B cell (primary cell): ENCODE data around the gene DCUN1D3. TPM values are rescaled to one million over a fixed set of nuclear protein-coding genes. Genes with fewer than 3 reads are reported as not detected.

Source experiments
- ATAC-seq: fragments of 200-7000 bp; cut with Tn5 transposase; one replicate; pipeline ENCODE4 v1.10.0; 2021; ENCODE audit warnings: low read depth, mild to moderate bottlenecking, moderate number of reproducible peaks, moderate library complexity
- CTCF ChIA-PET: fragments of 350-600 bp; sonication (Branson Sonifier 250); formaldehyde crosslinking; loops from one replicate; lab custom pipeline; 2021; ENCODE audit warnings: antibody characterized with exemption, inconsistent platforms; lab: Charles Lee
- POLR2A ChIA-PET: fragments of 350-600 bp; sonication (Branson Sonifier 250); formaldehyde crosslinking; loops from one replicate; lab custom pipeline; 2021; ENCODE audit warnings: antibody characterized with exemption; lab: Charles Lee
- DNase-seq: peaks from one replicate; pipeline ENCODE4 v3.0.0; 2013
- H2AFZ ChIP-seq: 2 replicates; pipeline ENCODE4 v1.6.1; 2012; ENCODE audit warnings: mild to moderate bottlenecking, low read depth, low read length; ENCODE audit not compliant: insufficient read depth, poor library complexity, severe bottlenecking
- H3K27ac ChIP-seq, 2 donors: 1 replicate in 1 of 2; 2 replicates in 1 of 2; pipeline ENCODE4 v1.5.1; 2012 to 2013; ENCODE audit warnings: low read length in 2 of 2, mild to moderate bottlenecking in 2 of 2, moderate library complexity in 1 of 2
- H3K27me3 ChIP-seq, 4 experiments: fragments of 200-600 bp in 1 of 4; sonication (generic) in 1 of 4; replicated peaks in 1 of 4; 1 replicate in 2 of 4; 2 replicates in 2 of 4; pipeline versions ENCODE4 v1.6.1 to v1.7.0; 2013 to 2016; ENCODE audit warnings: low read length in 3 of 4, mild to moderate bottlenecking in 2 of 4, mixed read lengths in 1 of 4, moderate library complexity in 1 of 4; ENCODE audit not compliant: insufficient read depth in 4 of 4, control insufficient read depth in 3 of 4; ENCODE audit errors: control extremely low read depth in 1 of 4
- H3K36me3 ChIP-seq, 2 experiments: replicated peaks in 1 of 2; 1 replicate in 1 of 2; 2 replicates in 1 of 2; pipeline versions ENCODE4 v1.6.1 to v1.7.1; 2013; ENCODE audit warnings: low read length in 1 of 2; ENCODE audit not compliant: insufficient read depth in 2 of 2, control insufficient read depth in 1 of 2; ENCODE audit errors: control extremely low read depth in 1 of 2, extremely low read depth in 1 of 2
- H3K4me1 ChIP-seq, 2 donors: fragments of 200-600 bp in 1 of 2; sonication (generic) in 1 of 2; 1 replicate in 1 of 2; 2 replicates in 1 of 2; pipeline versions ENCODE4 v1.5.1 to v1.6.1; 2013 to 2017; ENCODE audit warnings: low read length in 2 of 2; ENCODE audit not compliant: control insufficient read depth in 2 of 2, insufficient read depth in 2 of 2
- H3K4me2 ChIP-seq: replicated peaks from 2 replicates; pipeline ENCODE3; 2012; ENCODE audit warnings: mild to moderate bottlenecking, low read depth, low read length; ENCODE audit not compliant: poor library complexity, severe bottlenecking
- H3K4me3 ChIP-seq, 5 experiments: fragments of 200-600 bp in 1 of 5; sonication (generic) in 1 of 5; 1 replicate in 3 of 5; 2 replicates in 2 of 5; pipeline versions ENCODE4 v1.5.1 to v1.7.0; 2011 to 2016; ENCODE audit warnings: low read length in 4 of 5, mild to moderate bottlenecking in 4 of 5, low read depth in 2 of 5, control low read depth in 1 of 5, moderate library complexity in 1 of 5; ENCODE audit not compliant: insufficient read depth in 1 of 5; ENCODE audit errors: control extremely low read depth in 1 of 5, extremely low read depth in 1 of 5
- H3K79me2 ChIP-seq: fragments of 200-600 bp; sonication (generic); one replicate; pipeline ENCODE4 v1.6.0; 2016; ENCODE audit warnings: low read length; ENCODE audit not compliant: control insufficient read depth, insufficient read depth
- H3K9ac ChIP-seq: fragments of 200-600 bp; sonication (generic); 2 replicates; pipeline ENCODE4 v1.6.1; 2017; ENCODE audit warnings: mild to moderate bottlenecking, low read length, moderate library complexity
- H3K9me3 ChIP-seq, 3 donors: one replicate each; pipeline versions ENCODE4 v1.6.1 to v1.7.1; 2013; ENCODE audit warnings: low read length in 2 of 3; ENCODE audit not compliant: control insufficient read depth in 2 of 3, insufficient read depth in 1 of 3; ENCODE audit errors: control extremely low read depth in 1 of 3
- H4K20me1 ChIP-seq: 2 replicates; pipeline ENCODE4 v1.6.0; 2012; ENCODE audit warnings: mild to moderate bottlenecking, low read length; ENCODE audit not compliant: insufficient read depth, control insufficient read depth, poor library complexity, severe bottlenecking
- H3K27ac Mint-ChIP-seq: one replicate; pipeline ENCODE4 v1.8.0; 2021; ENCODE audit warnings: mixed read lengths
- H3K27me3 Mint-ChIP-seq: one replicate; pipeline ENCODE4 v1.8.0; 2021; ENCODE audit warnings: mixed read lengths
- H3K4me1 Mint-ChIP-seq: one replicate; pipeline ENCODE4 v1.8.0; 2021; ENCODE audit warnings: mixed read lengths
- H3K4me3 Mint-ChIP-seq: one replicate; pipeline ENCODE4 v1.8.0; 2021; ENCODE audit warnings: mixed read lengths
- H3K9me3 Mint-ChIP-seq: one replicate; pipeline ENCODE4 v1.8.0; 2022; ENCODE audit warnings: mixed read lengths; ENCODE audit not compliant: insufficient read depth
- EZH2 ChIP-seq: IDR thresholded peaks from 2 replicates; pipeline ENCODE4 v1.6.1; 2012; ENCODE audit warnings: borderline replicate concordance, low read depth, mild to moderate bottlenecking, moderate library complexity, low read length; ENCODE audit not compliant: insufficient read depth, poor library complexity, severe bottlenecking
- WGBS: methylation state at CpG from one replicate; pipeline ENCODE4 v1.1.5; 2013; ENCODE audit warnings: missing lambda C conversion rate; ENCODE audit not compliant: insufficient coverage; 5-methylcytosine and 5-hydroxymethylcytosine counted together
- intact Hi-C: fragments of 100-400 bp; cut with micrococcal nuclease; formaldehyde crosslinking; loops from one replicate; pipeline ENCODE4 v1.10.0; 2022
- polyA plus RNA-seq: library from polyadenylated mRNA; depleted of rRNA; stranded (reverse); fragments of >200 nt; gene quantifications from 2 replicates; pipeline ENCODE4 v1.2.3, GENCODE V29; 2012
- total RNA-seq, 2 donors: library from RNA; stranded (reverse); fragments of 120-200 nt in 1 of 2; gene quantifications; 1 replicate in 1 of 2; 2 replicates in 1 of 2; pipeline versions ENCODE4 v1.2.3 to v1.2.4, GENCODE V29; 2013 to 2022
- TF ChIP-seq, protein P1 (sequence below): fragments of 200-600 bp; IDR thresholded peaks from one replicate; pipeline ENCODE4 v1.8.0; 2022; ENCODE audit warnings: antibody characterized with exemption, mild to moderate bottlenecking

DCUN1D3 gene
- total and polyA plus RNA-seq, 2 donors (not counting 1 experiment from before 2014, with no cell fraction given) = 2.0 to 5.0 TPM

GRCh38 chr16:20850981-20851380, 49.2 kb downstream of the DCUN1D3 start:
- WGBS = 94% methylated on average over 2 of the region's 3 CpGs
- TF ChIP-seq, protein P1, sequence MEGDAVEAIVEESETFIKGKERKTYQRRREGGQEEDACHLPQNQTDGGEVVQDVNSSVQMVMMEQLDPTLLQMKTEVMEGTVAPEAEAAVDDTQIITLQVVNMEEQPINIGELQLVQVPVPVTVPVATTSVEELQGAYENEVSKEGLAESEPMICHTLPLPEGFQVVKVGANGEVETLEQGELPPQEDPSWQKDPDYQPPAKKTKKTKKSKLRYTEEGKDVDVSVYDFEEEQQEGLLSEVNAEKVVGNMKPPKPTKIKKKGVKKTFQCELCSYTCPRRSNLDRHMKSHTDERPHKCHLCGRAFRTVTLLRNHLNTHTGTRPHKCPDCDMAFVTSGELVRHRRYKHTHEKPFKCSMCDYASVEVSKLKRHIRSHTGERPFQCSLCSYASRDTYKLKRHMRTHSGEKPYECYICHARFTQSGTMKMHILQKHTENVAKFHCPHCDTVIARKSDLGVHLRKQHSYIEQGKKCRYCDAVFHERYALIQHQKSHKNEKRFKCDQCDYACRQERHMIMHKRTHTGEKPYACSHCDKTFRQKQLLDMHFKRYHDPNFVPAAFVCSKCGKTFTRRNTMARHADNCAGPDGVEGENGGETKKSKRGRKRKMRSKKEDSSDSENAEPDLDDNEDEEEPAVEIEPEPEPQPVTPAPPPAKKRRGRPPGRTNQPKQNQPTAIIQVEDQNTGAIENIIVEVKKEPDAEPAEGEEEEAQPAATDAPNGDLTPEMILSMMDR = no peak
- no peak for TF ChIP-seq EZH2
- Mint-ChIP-seq H3K27me3 (no peaks in the 10 kb centered on the region), H3K27ac (no peak overlapping the region), H3K4me3 (no peak overlapping the region), H3K4me1 (peaks cover 4% of the 10 kb centered on the region), H3K9me3 (no peaks in the 10 kb centered on the region)
- peaks cover 0 to 3% of the 10 kb centered on the region in 2 donors for H3K4me1 ChIP-seq
- H3K4me3 ChIP-seq = no peak overlapping the region
- no peaks in the 10 kb centered on the region for H3K36me3 ChIP-seq
- H4K20me1 ChIP-seq = no peaks in the 10 kb centered on the region
- H3K27ac ChIP-seq = no peak overlapping the region
- no peaks in the 10 kb centered on the region for H3K79me2 ChIP-seq
- H2AFZ ChIP-seq = no peak overlapping the region
- no peaks in the 10 kb centered on the region for H3K27me3 ChIP-seq
- ATAC-seq = no peak
- H3K4me2 ChIP-seq = no peak overlapping the region
- no peak overlapping the region for H3K9ac ChIP-seq
- no peak for DNase-seq
- intact Hi-C loops = loop anchor here (1.0 to 10.0 kb wide), 5 partner anchors 94 to 704 kb away; no protein-coding TSS in a partner anchor
- ChIA-PET CTCF (interaction anchor here (0.8 to 7.5 kb wide), 22 partner anchors 10 to 1721 kb away, joined by 3 to 51 read pairs (median 8); partner anchors contain the start of gene LDAF1), POLR2A (no interaction called here)
- no peaks in the 10 kb centered on the region for H3K9me3 ChIP-seq

DNA sequence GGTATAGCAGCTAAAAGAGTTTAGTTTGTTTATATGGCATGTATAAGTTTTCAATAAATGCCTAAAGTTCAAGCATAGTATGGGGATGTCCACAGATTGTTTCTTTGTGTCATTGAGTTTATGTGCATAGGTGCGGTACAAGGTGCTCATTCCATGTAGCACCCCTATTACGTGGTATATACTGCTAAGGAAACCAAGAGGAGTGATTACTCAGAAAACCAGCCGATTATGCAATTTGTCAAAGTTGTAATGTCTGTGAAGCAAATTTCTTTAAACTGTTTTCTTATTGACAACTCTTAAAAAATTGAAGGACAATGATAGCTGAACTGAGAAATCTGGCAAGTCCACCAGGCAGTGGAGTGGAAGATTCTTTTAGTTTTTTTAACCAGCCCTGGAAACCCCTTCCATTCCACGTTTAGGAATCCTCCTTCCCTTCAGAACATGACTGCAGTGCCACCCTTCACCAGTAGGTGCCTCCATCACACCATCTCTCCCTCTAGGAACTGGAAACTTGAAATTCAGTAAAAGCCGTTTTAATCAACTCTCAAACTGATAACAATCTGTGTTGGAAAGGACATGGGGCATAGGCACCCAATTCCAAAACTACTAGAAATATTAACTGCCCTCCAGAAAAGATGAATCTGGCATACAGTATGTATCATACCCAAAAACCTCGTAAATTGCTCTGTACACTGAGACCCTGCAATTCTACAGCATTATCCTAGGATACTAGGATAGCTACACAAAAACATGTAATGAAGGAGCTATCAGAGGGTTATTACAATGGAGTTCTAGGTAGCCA, 50.4 kb downstream of the DCUN1D3 start:
- no peak overlapping the region for H3K4me3 Mint-ChIP-seq

More for the DNA sequence above, 50.4 kb downstream of the DCUN1D3 start:
- intact Hi-C loops = loop anchor here (1.0 to 10.0 kb wide), 5 partner anchors 96 to 705 kb away; no protein-coding TSS in a partner anchor
- H3K9ac ChIP-seq = no peak overlapping the region
- POLR2A ChIA-PET = no interaction called here
- TF ChIP-seq, protein P1 = peak; percentile 100
- no peak for TF ChIP-seq EZH2
- 0% methylated on average over 1 of the region's 6 CpGs for WGBS
- H3K27ac Mint-ChIP-seq = no peak overlapping the region
- H2AFZ ChIP-seq = no peak overlapping the region
- DNase-seq = peak; percentile 73
- peaks cover 0 to 3% of the 10 kb centered on the region in 2 donors for H3K4me1 ChIP-seq
- H3K9me3 Mint-ChIP-seq = no peaks in the 10 kb centered on the region
- H3K36me3 ChIP-seq = no peaks in the 10 kb centered on the region
- CTCF ChIA-PET = interaction anchor here (0.5 to 7.5 kb wide), 26 partner anchors 9 to 339 kb away, joined by 3 to 51 read pairs (median 6); partner anchors contain the start of genes ERI2, LDAF1 and REXO5
- peaks cover 4% of the 10 kb centered on the region for H3K4me1 Mint-ChIP-seq
- no peaks in the 10 kb centered on the region for H3K27me3 Mint-ChIP-seq
- H3K27ac ChIP-seq = no peak overlapping the region
- H3K9me3 ChIP-seq = no peaks in the 10 kb centered on the region
- H3K4me3 ChIP-seq = no peak overlapping the region
- no peaks in the 10 kb centered on the region for H3K27me3 ChIP-seq
- H3K79me2 ChIP-seq = no peaks in the 10 kb centered on the region
- ATAC-seq = peak; percentile 69
- H3K4me2 ChIP-seq = no peak overlapping the region
- H4K20me1 ChIP-seq = no peaks in the 10 kb centered on the region
